GM10847 (cell line): Measurements from ENCODE around the gene TRIP13.

Source experiments
- POLR2A ChIP-seq: IDR thresholded peaks from 2 replicates; pipeline ENCODE4 v1.6.1; 2011; ENCODE audit not compliant: insufficient read length; ENCODE audit errors: extremely low read depth

The TRIP13 gene

GRCh38 chr5:888638-889035 lies 4.0 kb upstream of the TRIP13 start:
- TF ChIP-seq POLR2A, result no peak

GRCh38 chr5:889075-889710 lies 3.5 kb upstream of the TRIP13 start:
- TF ChIP-seq POLR2A, result no peak

DNA sequence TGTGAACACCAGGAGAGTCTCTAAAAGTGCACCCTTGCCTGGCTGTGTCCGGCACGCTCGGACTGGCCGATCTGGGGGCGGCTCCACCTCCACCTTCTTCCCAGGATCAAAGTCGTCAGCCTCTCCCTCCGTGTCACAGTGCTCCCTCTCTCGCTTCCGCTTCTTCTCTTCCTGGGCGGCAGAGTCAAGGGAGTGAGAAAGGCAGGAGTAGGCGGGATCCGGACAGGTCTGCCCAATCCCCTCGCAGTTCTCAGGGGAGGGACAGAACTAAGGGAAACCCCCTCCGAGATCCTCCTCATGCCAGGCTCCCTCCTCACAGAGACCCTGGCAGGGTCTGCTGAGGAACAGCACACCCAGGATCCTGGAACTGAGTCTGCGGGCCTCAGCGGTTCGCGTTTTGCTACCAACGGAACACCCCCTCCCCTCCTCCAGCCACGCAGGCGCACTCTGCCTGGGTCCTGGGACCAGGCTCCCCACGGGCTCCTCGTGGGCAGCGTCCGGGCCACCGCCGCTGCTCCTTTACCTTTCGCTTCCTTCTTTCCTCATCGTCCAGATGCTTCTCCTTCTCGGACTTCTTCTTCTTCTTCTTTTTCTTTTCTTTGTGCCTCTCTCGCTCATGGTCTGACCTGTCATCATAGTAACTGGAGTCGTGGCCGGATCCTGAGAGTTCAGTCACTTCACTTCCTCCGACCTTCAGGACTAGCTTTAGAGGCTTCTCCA lies 1.4 kb upstream of the TRIP13 start:
- no peak for TF ChIP-seq POLR2A

- no peak for TF ChIP-seq POLR2A
Measured at GRCh38 chr5:891837-892393, 769 bp upstream of the TRIP13 start.

DNA sequence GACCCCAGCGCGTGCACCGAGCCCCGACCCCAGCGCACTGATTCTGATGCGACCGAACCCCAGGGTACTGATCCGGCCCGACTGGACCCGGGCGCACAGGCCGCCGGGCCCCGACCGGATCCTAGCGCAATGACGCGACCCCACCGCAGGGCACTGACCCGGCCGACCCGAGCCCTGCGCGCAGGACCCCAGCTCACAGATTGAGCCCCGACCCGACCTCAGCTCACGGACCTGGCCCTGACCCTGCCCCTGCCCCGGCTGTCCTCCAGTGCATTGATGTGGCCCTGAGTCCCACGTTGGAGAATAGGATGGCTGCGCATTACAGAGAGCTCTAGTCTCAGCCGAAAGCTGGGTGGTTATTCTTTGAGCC lies 438 bp downstream of the TRIP13 start:
- no peak for TF ChIP-seq POLR2A

DNA sequence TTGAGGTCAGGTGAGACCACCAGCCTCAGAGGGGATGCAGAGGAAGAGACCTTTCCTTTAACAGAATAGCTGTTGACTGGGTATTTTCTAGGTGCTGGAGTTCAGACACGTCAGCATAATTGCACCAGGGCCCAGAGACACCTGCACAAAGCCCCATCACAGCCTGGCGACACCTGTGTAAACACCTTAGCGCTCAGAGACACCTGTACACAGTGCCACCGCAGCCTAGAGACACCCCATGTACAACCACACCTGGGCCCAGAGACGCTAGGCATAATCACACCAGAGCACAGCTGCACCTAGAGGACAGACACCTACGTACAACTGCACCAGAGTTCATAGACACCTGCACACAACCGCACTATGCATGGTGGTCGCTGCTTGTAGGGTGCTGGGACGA lies 1.0 kb downstream of the TRIP13 start:
- TF ChIP-seq POLR2A, result no peak

GRCh38 chr5:900781-901180 lies 8.1 kb downstream of the TRIP13 start:
- no peak for TF ChIP-seq POLR2A

DNA sequence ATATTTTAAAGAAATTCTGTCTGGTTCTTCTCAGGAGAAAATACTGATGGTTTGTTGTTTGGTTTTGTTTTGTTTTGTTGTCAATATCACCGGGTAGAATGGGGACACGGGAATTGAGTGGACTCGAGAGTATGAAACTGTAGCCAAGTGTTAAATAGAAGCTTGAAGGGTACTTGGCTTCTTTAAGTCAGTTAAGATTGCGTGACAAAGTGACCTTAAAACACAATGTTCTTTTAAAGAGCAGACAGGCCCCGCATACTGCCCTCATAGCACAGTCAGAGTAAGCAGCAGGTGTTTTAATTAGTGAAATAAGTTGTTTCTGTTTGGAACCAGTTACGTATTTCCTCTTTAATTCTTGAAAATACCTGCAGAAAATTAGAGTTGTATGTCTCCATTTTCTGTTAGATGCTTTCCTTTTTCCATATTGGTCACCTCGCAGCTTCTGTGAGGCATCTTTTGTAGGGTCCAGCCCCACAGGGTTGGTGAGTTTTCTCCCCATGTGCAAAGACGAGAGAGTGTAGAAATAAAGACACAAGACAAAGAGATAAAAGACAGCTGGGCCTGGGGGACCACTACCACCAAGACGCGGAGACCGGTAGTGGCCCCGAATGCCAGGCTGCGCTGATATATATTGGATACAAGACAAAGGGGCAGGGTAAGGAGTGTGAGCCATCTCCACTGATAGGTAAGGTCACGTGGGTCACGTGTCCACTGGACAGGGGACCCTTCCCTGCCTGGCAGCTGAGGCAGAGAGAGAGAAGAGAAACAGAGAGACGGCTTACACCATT lies 9.6 kb downstream of the TRIP13 start:
- no peak for TF ChIP-seq POLR2A

DNA sequence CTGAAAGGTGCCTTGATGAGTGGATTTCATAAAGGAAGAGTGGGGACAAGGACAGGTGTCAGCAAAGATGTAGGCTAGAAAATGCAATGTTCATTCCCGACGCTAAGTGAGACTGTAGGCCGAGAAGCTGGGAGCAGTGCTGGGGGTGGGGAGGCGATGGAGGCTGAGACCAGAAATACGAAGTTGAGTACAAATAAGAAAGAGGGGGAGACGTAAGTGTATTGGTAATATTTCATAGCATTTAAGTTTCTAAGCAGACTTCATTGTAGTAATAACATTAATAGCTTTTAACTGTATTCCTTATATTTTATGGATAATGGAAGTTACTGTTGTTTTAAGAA lies 11.0 kb downstream of the TRIP13 start:
- no peak for TF ChIP-seq POLR2A

DNA sequence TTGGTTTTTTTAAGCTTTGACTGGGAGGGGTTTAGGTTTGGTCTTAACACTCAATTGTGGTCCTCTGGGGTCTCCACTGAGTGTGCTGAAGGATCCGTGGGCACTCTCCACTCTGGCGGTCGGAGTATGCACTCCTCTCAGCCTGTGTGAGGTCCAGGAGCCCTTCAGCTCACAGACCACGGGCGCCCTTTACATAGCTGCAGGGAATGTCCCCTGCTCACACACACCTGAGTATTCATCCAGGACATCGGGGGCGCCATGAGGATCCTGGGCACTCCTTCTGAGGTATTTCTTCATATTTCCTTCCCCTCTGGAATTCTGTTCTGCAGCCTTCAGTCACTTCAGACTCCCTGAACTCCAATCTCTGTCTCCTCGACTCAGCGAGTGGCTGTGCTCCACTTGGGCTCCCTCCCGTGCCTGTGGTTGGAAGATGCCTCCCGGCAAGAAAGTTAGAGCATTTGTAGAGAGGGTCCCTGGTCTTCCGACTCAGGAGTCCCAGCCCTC lies 12.5 kb downstream of the TRIP13 start:
- TF ChIP-seq POLR2A, result no peak

GRCh38 chr5:907366-907910 lies 14.8 kb downstream of the TRIP13 start:
- TF ChIP-seq POLR2A, result no peak

DNA sequence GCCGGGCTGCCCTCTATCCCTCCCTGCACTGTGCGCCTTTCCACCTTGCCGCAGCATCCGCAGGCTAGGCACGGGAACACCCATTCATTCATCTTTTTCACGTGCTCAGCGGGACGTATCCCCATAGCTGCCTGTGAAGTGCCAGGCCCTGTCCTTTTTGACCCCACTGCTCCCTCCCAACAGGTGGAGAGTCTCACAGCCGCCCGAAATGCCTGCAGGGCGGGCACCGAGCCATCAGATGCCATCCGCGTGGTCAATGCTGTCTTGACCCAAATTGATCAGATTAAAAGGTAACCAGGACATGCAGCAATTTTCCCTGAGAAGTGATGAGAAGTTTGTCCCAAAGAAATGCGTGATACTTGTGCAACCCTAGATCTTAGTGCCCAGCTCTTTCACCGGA lies 15.5 kb downstream of the TRIP13 start:
- TF ChIP-seq POLR2A, result no peak

GRCh38 chr5:909086-909485 lies 16.4 kb downstream of the TRIP13 start:
- no peak for TF ChIP-seq POLR2A

DNA sequence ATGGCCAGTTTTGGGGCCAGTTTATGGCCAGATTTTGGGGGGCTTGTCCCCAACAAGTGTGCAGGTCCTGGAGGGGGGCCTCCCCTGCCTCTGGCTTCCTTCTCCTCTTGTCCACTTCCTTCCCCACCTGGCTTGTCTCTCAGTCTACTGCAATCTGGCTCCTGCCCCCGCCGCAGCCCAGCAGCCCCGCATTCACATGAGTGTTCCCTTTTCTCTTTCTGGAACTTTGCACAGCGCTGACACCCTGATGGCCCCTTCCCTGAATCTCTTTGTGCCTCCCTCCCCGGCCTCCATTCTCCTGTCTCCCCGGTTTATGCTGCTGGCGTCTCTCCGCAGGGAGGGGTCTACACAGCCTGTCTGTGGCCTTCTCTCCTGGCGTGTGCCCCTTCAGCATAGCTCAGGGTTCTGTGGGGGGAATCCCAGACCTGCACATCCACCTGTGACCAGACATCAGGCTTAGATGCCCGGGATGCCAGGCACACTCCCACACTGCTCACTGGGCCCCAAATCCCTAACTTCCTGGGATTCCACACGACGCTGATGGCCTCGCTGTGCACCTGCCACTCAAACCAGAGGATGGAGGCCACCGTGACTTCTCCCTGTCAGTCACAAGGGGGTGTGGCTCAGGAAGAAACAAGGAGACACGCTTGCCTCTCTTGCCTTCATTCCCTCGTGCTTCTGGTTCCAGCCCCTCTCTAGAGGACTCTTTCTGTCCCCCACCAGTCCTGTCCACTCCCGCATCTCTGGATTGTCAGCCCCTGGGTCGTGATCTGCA lies 17.5 kb downstream of the TRIP13 start:
- no peak for TF ChIP-seq POLR2A

GRCh38 chr5:910769-911160 lies 18.1 kb downstream of the TRIP13 start:
- TF ChIP-seq POLR2A, result no peak
